ENCODE data around the gene ANAPC7. TPM values are rescaled to one million over a fixed set of nuclear protein-coding genes. Genes with fewer than 3 reads are reported as not detected.
A peak's percentile ranks its signal among the peaks of the same experiment; 100 is the strongest.

Gene ANAPC7
- total and polyA plus RNA-seq, 9 of the 15 experiments (the other 6 are each of a cell fraction or from before 2014, with no cell fraction given): 46.7 to 158 (median 109) TPM

DNA sequence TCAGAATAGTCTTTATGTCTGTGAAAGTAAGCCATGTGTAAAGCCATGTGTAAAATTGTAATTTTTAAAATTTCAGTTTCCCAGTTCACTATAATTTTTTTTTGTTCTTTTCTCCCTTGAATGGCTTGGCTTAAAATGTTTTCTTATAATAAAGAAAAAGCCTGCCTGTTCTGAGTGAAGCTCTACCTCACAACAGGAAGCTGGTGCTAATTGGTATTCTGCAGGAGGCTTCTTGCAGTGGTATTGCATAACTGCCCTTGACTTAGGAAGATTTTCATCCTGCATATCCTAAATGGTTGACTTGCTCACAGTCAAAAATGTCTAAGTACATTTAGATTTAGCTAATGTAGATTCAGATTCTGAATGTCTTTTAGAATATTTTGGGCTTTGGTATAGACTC is 73.0 kb downstream of the ANAPC7 start (continued):
- TF ChIP-seq CXXC5 (CRISPR knock-in tag; IDR thresholded peaks at IDR 0.05) (0 out of 2 replicates have a peak, but pooled peaks have one; percentile 16), ZNF175 (CRISPR knock-in tag; IDR thresholded peaks at IDR 0.05; ENCODE audit: low read depth) (0 out of 2 replicates have a peak, but pooled peaks have one; percentile 64), ZFPM2 (CRISPR knock-in tag; IDR thresholded peaks at IDR 0.05) (no peak), ZNF584 (CRISPR knock-in tag; IDR thresholded peaks at IDR 0.05; ENCODE audit: low read depth) (peak; percentile 72; the same call in 1 of the 2 replicates), ZNF280A (IDR thresholded peaks at IDR 0.05; ENCODE audit: low read depth, partially characterized antibody) (no peak), ZNF668 (CRISPR knock-in tag; IDR thresholded peaks at IDR 0.05) (no peak), CEBPG (CRISPR knock-in tag; IDR thresholded peaks at IDR 0.05) (peak; percentile 74), CEBPG (tag; conservative IDR thresholded peaks at IDR 0.05 in 1 of 2, IDR thresholded peaks at IDR 0.05 in 1 of 2) (peak; percentile 77 to 92), CEBPB (tag; IDR thresholded peaks at IDR 0.05) (peak; percentile 79), KHSRP (IDR thresholded peaks at IDR 0.05) (no peak), ZNF589 (CRISPR knock-in tag; IDR thresholded peaks at IDR 0.05; ENCODE audit: low read depth) (peak; percentile 80), MEIS2 (IDR thresholded peaks at IDR 0.05; ENCODE audit: partially characterized antibody) (no peak), TAF7 (tag; IDR thresholded peaks at IDR 0.05) (no peak), TFE3 (CRISPR knock-in tag; IDR thresholded peaks at IDR 0.05) (no peak), ESRRA (IDR thresholded peaks at IDR 0.05; ENCODE audit: borderline replicate concordance, low read depth) (0 out of 2 replicates have a peak, but pooled peaks have one; percentile 26)
- TF ChIP-seq, protein P1, sequence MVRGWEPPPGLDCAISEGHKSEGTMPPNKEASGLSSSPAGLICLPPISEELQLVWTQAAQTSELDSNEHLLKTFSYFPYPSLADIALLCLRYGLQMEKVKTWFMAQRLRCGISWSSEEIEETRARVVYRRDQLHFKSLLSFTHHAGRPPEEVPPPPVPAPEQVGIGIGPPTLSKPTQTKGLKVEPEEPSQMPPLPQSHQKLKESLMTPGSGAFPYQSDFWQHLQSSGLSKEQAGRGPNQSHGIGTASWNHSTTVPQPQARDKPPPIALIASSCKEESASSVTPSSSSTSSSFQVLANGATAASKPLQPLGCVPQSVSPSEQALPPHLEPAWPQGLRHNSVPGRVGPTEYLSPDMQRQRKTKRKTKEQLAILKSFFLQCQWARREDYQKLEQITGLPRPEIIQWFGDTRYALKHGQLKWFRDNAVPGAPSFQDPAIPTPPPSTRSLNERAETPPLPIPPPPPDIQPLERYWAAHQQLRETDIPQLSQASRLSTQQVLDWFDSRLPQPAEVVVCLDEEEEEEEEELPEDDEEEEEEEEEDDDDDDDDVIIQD (CRISPR knock-in tag; IDR thresholded peaks at IDR 0.05): no peak
- TF ChIP-seq, protein P2, sequence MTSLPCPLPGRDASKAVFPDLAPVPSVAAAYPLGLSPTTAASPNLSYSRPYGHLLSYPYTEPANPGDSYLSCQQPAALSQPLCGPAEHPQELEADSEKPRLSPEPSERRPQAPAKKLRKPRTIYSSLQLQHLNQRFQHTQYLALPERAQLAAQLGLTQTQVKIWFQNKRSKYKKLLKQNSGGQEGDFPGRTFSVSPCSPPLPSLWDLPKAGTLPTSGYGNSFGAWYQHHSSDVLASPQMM (CRISPR knock-in tag; IDR thresholded peaks at IDR 0.05): no peak
